Measurements from ENCODE around the gene MEIS2.

The MEIS2 gene

GRCh38 chr15:36867436-36867835, 232.9 kb downstream of the MEIS2 start:
- DNase-seq, result no peak

GRCh38 chr15:36866896-36867295, 233.5 kb downstream of the MEIS2 start:
- no peak for DNase-seq

GRCh38 chr15:36863570-36863969, 236.8 kb downstream of the MEIS2 start:
- DNase-seq, result no peak

GRCh38 chr15:36860792-36861191, 239.6 kb downstream of the MEIS2 start:
- DNase-seq, result no peak

GRCh38 chr15:36858423-36858822, 241.9 kb downstream of the MEIS2 start:
- no peak for DNase-seq

- DNase-seq, result no peak
Measured at GRCh38 chr15:36856339-36856973, 243.9 kb downstream of the MEIS2 start.

GRCh38 chr15:36850864-36851263, 249.5 kb downstream of the MEIS2 start:
- DNase-seq, result no peak

- no peak for DNase-seq
Measured at GRCh38 chr15:36845270-36845669, 255.1 kb downstream of the MEIS2 start.

- DNase-seq, result no peak
Measured at GRCh38 chr15:36844534-36844998, 255.8 kb downstream of the MEIS2 start.

GRCh38 chr15:36843822-36844221, 256.5 kb downstream of the MEIS2 start:
- DNase-seq, result no peak

- no peak for DNase-seq
Measured at GRCh38 chr15:36841193-36841592, 259.2 kb downstream of the MEIS2 start.
